ENCODE data around the gene ENGASE.
"Not testable (repeated sequence)": the region's sequence is repeated elsewhere in the genome, so short reads cannot be mapped to it uniquely, and the experiment has no call there.

ENGASE gene, protein sequence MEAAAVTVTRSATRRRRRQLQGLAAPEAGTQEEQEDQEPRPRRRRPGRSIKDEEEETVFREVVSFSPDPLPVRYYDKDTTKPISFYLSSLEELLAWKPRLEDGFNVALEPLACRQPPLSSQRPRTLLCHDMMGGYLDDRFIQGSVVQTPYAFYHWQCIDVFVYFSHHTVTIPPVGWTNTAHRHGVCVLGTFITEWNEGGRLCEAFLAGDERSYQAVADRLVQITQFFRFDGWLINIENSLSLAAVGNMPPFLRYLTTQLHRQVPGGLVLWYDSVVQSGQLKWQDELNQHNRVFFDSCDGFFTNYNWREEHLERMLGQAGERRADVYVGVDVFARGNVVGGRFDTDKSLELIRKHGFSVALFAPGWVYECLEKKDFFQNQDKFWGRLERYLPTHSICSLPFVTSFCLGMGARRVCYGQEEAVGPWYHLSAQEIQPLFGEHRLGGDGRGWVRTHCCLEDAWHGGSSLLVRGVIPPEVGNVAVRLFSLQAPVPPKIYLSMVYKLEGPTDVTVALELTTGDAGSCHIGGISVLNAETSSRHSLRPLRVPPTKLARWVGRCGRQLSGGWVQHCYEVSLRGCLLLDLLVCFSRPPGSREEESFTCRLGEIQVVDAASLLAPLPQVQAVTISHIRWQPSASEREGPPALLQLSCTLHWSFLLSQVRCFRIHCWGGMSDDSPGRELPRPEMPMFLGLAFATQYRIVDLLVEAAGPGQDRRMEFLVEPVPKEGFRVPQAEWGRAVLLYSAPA

DNA sequence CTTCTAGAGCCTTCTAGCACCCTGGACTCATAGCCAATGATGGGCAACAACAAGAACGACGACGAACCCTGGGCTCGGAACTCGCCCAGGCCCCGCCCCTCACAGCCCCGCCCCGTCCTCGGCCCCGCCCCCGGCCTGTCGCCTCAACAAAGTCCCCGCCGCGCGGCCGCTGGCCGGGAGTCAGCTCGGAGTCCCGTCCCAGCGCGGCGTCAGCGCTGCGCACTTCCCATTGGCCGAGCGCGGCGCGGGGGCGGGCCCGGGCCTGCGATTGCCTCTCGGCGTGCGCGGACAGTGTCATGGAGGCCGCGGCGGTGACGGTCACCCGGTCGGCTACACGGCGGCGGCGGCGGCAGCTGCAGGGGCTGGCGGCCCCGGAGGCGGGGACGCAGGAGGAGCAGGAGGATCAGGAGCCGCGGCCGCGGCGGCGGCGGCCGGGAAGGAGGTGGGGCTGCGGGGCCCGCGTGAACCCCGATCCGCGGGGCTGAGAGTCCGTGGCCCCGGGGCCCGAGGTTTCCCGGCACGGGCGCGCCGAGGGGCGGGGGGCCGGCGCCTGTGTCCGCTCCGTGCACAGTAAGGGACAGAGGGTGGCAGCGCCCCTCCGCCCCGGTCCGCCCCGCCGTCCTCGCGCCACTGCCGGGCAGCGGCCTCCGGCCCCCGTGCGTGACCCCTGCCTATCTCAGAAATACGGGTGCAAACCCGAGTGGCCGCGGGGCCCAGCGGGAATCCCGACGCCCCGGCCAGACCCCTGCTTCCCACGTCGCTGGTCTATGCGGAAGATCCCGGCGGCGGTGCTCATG, at the start of gene ENGASE:
Gene ENGASE (plus strand): TSS at position 176 of the 797 bp plus-strand sequence. CDS start 121 bp downstream, at position 297.
- DNase-seq (ENCODE audit: low read depth in 3 of 3, low spot score in 1 of 3) = peak; percentile 75 to 87 (median 80)

DNA sequence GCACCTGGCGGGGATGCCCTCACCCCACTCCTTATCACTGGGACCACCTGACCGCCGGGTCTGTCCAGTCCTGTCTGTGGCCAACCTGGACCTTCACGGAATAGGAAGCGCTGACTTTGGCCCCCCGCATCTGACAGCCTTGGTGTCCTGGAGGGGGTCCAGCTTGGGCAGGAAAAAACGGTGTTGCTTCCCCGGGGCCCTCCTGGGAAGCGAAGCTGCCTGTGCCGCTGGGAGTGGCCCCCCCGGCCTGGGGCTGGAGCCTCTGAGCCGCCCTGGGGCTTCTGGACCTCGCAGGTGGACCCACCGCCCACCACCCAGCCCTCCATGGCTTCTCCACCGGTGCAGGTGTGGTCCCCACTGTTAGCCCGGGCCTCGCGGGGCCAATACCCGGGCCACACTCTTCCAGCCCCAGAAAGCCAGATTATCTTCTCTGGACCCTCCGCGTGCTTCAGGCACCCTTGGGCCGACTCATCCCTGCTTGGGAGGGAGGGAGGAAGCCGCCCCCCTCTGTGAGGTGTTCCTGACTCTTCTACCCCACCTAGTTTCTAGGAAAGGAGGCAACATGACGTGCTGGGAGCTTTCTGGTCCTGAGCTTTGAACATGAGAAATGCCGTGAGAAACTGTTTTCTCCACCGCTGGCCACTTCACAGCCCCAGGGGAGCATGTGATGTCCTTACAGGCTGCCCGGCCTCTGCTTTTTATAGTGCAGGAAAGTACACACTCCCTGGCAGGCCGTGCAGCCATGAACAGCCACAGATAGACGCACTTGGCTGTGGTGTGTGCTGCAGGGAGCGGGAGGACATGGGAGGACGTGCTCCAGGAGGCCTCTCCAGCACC, 49.5 kb upstream of the ENGASE start:
- DNase-seq (ENCODE audit: low read depth in 3 of 3, low spot score in 1 of 3) = no peak

DNA sequence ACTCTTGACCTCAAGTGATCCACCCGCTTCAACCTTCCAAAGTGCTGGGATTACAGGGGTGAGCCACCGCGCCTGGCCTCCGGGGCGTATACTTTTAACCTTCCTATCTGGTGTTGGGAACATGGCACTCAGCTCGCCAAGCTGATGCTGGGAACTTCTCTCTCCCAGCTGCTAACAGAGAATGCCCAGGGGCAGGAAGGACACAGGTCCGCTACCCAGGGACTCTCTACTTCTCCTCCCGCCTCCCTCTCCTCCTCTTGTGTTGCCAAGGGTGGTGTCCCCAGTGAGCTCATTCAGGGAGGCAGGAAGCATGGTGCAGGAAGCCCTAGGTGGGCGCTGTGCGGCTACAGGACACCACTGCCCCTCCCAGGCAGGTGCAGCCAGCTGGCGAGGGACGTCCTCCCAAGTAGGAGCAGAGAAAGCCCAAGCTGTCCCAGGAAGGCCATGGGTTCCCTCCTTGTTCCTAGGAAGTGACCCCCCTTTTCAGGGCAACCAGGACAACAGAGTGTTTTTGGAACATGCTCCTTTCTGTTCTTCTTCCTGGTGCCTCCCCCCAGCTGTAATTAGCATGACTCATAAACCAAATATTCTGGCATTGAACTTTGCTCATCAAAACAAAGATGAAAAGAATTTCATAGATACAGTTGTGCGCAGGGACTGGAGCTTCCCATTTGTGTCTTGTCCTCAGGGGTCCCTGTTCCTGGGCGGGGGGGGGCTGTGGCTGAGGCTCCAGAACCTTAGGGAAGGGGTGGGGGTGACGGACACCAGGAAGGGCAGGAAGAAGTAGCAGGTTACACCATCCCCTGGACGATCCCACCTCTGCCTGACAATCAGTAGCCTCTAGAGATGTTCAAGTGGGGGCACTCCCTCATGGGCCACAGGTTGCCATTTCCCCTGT, 48.0 kb upstream of the ENGASE start:
- DNase-seq (ENCODE audit: low read depth in 3 of 3, low spot score in 1 of 3) = no peak

- DNase-seq (ENCODE audit: low read depth in 3 of 3, low spot score in 1 of 3) = no peak
Measured at GRCh38 chr17:79027274-79027924, 47.2 kb upstream of the ENGASE start.

GRCh38 chr17:79027925-79028491, 46.6 kb upstream of the ENGASE start:
- no peak for DNase-seq (ENCODE audit: low read depth in 3 of 3, low spot score in 1 of 3)

- DNase-seq (ENCODE audit: low read depth in 3 of 3, low spot score in 1 of 3) = no peak
Measured at GRCh38 chr17:79028496-79029326, 45.9 kb upstream of the ENGASE start.

GRCh38 chr17:79029327-79030009, 45.2 kb upstream of the ENGASE start:
- DNase-seq (ENCODE audit: low read depth in 3 of 3, low spot score in 1 of 3) = no peak

GRCh38 chr17:79030636-79031035, 44.0 kb upstream of the ENGASE start:
- DNase-seq (ENCODE audit: low read depth in 3 of 3, low spot score in 1 of 3) = not testable (repeated sequence)

DNA sequence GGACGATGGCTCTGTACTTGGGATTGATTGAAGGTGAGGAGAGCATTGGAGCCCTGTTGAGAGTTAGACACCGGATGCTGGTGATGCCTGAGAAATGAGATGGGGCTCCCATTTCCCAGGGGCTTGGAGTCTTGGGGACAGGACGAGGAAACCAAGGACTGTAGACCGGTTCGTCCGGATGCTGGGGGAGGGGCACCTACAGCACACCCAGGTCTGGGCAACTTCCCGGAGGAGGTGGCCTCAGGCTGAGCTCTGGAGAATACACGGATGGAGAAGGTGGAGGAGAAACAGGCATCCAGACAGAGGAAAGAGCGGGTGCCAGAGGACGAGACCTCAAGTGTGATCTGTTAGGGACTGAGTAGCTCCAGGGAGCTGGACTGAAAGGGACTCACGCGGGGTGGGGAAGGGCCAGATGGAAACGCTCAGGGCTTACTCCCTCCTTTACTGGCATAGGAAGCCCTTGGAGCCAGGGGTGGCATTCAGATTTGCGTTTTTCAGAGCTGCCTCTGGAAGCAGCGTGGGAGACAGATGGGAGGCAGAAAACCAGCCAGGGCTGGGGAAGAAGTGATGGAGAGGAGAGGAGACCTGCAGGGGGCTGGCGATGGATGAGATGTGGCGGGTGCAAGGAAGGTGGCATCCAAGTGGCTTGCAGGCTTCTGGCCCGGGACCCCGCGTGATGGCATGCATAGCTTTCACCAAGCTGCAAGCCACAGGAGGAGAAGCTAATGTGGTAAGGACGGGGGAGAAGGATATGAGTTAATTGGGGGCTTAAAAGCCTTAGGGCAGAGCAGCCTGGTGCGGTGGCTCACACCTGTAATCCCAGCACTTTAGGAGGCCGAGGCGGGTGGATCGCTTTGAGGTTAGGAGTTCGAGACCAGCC, 42.4 kb upstream of the ENGASE start:
- no peak for DNase-seq (ENCODE audit: low read depth in 3 of 3, low spot score in 1 of 3)

DNA sequence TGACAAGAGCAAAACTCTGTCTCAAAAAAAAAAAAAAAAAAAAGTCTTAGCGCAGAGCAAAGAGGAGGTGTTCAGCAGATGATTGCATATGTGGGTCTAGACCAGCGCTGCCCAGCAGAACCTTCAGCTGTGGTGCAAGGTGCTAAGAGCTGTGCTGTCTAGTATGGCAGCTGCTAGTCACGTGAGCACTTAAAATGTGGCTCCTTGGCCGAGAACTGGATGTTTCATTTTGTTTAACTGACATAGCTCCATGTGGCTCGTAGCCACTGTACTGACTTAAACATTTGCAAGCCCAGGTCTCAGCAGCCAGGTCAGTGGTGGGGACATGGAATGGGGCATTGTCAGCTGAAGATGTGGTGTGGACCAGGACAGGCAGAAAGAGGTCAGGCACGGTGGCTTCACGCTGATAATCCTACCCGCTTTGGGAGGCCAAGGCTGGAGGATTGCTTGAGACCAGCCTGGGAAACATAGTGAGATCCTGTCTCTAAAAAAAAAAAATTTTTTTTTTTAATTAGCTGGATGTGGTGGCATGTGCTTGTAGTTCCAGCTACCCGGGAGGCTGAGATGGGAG, 41.5 kb upstream of the ENGASE start:
- no peak for DNase-seq (ENCODE audit: low read depth in 3 of 3, low spot score in 1 of 3)

- DNase-seq (ENCODE audit: low read depth in 3 of 3, low spot score in 1 of 3) = no peak
Measured at GRCh38 chr17:79033741-79034501, 40.7 kb upstream of the ENGASE start.

DNA sequence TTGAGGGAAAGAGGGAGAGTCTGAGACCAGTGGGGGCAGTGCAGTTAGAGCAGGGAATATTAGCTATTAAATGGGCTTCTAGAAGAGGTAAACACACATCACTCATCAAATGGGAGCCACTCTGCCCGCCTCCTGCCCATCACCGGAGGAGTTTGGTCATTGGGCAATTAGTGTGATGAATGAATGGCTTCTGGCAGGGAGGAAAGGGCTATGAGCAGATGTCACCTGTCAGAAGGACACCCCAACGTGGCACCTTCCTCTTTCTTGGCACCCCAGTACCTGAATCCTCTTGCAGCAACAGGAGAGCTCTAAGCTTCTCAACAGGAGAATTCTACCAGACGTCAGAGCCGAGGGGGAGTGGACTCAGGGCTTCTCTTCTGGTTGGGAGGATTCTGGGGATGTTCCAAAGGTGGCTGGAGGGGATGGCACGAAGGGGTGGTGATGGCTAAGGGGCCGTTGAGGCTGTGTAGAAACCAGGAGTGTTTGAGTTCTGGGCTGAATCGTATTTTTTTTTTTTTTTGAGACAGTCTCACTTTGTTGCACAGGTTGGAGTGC, 39.6 kb upstream of the ENGASE start:
- DNase-seq (ENCODE audit: low read depth in 3 of 3, low spot score in 1 of 3) = no peak

DNA sequence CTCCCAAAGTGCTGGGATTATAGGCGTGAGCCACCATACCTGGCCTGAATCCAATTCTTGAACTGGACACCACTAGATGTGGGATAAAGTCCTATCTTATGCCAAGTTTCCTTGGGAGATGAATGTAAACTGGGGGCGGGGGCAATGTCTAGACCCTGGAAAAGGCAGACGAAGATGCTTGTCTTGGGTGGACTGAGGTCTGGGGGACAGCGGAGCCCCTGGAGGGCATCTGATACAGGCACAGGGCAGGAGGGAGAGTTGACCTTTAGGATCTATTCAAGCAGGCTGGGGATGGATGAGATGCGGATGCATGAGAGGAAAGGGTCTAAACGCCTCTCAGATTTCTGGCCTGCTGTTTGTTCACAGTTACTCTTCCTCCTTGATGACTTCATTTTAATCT, 38.9 kb upstream of the ENGASE start:
- DNase-seq (ENCODE audit: low read depth in 3 of 3, low spot score in 1 of 3) = no peak

GRCh38 chr17:79036181-79036580, 38.4 kb upstream of the ENGASE start:
- no peak for DNase-seq (ENCODE audit: low read depth in 3 of 3, low spot score in 1 of 3)

GRCh38 chr17:79036596-79036995, 38.0 kb upstream of the ENGASE start:
- no peak for DNase-seq (ENCODE audit: low read depth in 3 of 3, low spot score in 1 of 3)
